ENCODE measurements around the gene RACGAP1. TPM values are rescaled to one million over a fixed set of nuclear protein-coding genes. Genes with fewer than 3 reads are reported as not detected.

The RACGAP1 gene
- total RNA-seq, 1 donor from 2014 or later: 42.1 TPM

DNA sequence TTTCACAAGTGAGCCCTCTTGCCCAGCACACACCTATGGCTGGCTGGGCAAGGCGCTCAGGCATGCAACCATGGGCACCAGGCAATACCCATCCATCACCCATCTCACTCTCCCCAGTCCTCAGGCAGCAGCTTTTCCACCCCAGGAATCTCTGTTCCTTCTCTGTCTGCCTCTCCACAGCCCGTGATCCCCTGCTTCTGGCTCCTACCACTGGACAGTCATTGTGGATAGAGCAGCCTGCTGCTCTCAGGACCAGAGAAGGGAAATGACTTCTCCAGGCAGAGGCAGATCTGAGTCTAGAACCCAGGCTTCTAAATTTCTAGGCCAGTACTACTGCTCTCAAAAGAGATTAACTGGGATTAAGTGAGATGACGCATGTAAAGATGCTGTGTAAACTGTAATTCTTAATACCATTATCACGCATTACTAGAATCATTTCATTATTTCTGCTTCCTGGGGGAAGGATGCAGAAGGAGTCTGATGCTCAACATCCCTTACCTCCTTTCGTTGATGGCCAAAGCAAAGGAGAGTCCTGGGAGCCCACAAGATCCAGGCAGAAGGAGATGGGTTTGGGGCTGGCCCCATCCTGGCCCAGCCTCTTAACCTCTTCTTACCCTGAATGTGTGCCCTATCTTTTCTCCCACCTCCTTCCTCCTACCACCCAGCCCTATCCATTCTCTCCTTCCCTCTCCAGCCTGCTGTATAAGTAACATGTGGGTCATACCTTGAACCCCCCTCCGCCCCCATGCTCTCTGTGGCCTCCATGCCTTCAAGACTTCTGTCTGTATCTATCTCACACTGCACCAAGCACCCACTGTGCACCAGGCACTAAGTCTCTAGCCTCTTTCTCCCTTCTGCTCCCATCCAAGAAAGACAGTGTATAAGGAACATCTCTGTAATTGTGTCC lies 68.4 kb downstream of the RACGAP1 start:
- TF ChIP-seq, protein P1, sequence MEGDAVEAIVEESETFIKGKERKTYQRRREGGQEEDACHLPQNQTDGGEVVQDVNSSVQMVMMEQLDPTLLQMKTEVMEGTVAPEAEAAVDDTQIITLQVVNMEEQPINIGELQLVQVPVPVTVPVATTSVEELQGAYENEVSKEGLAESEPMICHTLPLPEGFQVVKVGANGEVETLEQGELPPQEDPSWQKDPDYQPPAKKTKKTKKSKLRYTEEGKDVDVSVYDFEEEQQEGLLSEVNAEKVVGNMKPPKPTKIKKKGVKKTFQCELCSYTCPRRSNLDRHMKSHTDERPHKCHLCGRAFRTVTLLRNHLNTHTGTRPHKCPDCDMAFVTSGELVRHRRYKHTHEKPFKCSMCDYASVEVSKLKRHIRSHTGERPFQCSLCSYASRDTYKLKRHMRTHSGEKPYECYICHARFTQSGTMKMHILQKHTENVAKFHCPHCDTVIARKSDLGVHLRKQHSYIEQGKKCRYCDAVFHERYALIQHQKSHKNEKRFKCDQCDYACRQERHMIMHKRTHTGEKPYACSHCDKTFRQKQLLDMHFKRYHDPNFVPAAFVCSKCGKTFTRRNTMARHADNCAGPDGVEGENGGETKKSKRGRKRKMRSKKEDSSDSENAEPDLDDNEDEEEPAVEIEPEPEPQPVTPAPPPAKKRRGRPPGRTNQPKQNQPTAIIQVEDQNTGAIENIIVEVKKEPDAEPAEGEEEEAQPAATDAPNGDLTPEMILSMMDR (IDR thresholded peaks at IDR 0.05; ENCODE audit: unreplicated experiment): no peak
- H3K36me3 Mint-ChIP-seq (ENCODE audit: insufficient read depth): no peaks in the 10 kb centered on the region
- DNase-seq (ENCODE audit: low spot score, unreplicated experiment): no peak
- peaks cover 60% of the 10 kb centered on the region for H3K27me3 Mint-ChIP-seq
- peaks cover 10% of the 10 kb centered on the region for H3K4me1 Mint-ChIP-seq (ENCODE audit: low read depth)
- no peak overlapping the region for H3K27ac Mint-ChIP-seq
- no peak overlapping the region for H3K4me3 Mint-ChIP-seq (ENCODE audit: low read depth)
- no peaks in the 10 kb centered on the region for H3K9me3 Mint-ChIP-seq (ENCODE audit: low read depth)

DNA sequence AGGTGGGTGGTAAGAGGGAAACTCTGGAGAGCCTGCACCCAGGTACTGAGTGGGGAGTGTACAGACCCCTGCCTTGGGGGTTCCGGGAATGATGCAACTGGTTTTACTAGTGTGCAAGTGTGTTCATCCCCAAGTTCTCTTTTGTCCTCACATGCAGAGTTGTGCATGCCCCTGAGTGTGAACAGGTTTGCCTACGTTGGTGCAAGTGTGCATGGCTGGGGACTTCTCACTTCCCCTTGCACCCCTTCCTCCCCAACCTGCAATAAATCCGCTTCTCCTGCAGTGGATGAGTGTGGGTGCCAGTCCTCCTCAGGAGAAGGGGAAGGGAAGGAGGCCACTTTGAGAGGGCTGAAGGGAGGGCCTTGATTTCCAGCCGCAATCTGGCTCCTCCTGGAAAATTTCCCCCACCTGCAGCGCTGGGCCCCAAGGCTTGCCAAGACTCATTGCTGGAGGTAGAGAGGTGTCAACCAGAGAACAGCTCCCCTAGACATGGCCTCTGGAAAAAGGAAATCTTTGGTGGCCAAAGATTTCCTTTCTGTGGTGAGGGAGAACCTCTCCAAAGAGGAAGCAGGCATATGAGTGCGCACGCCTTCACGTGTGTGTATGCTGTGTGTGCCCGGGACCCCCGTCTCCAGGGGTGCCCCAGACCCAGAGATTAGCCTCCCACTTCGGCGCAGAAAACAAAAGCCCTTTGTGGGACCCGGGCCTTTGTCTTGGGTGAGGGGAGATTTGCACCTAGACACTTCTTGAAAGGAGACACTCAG lies 69.2 kb downstream of the RACGAP1 start:
- H3K27me3 Mint-ChIP-seq: peaks cover 60% of the 10 kb centered on the region

DNA sequence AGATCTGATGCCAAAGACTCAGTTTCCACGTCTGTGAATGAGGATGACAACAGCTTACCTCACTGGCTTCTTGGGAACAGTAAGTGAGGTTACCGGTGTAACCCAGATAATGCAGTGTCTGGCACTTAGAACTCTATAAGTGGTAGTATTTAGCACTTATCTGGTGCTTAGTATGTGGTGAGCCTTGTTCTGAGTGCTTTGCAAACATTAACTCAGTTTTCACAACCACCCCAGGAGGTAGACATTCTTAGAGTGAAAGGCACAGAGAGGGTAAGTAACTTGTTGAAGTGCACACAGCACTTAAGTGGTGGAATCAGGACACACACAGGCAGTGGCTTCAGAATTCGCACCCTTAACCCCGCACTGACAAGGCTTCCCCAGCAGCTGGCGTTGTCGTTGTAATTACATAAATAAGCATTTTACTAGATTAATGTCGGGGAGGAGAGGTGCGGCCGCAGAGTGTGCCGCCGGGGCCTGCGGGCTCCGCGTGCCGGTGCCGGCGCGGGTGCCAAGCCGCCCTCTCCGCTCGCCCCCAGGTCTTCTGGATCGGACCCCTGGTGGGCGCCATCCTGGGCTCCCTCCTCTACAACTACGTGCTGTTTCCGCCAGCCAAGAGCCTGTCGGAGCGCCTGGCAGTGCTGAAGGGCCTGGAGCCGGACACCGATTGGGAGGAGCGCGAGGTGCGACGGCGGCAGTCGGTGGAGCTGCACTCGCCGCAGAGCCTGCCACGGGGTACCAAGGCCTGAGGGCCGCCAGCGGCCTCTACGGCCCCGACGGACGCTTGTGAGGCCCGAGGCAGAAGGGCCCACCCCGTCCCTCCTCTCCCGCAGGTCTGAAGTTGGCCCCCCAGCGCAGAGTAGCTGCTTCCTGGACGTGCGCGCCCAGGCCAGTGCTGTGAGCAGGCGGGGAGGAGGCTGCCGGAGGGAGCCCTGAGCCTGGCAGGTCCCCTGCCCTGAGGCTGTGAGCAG lies 70.1 kb downstream of the RACGAP1 start:
- no peak for DNase-seq (ENCODE audit: low spot score, unreplicated experiment)
- no peaks in the 10 kb centered on the region for H3K36me3 Mint-ChIP-seq (ENCODE audit: insufficient read depth)
- H3K27ac Mint-ChIP-seq: no peak overlapping the region
- peaks cover 9% of the 10 kb centered on the region for H3K4me1 Mint-ChIP-seq (ENCODE audit: low read depth)
- TF ChIP-seq, protein P1 (IDR thresholded peaks at IDR 0.05; ENCODE audit: unreplicated experiment): no peak
- peaks cover 53% of the 10 kb centered on the region for H3K27me3 Mint-ChIP-seq
- H3K4me3 Mint-ChIP-seq (ENCODE audit: low read depth): no peak overlapping the region
- no peaks in the 10 kb centered on the region for H3K9me3 Mint-ChIP-seq (ENCODE audit: low read depth)

More for the DNA sequence above, 69.2 kb downstream of the RACGAP1 start:
- TF ChIP-seq, protein P1 (IDR thresholded peaks at IDR 0.05; ENCODE audit: unreplicated experiment): no peak
- Mint-ChIP-seq H3K4me3 (ENCODE audit: low read depth) (no peak overlapping the region), H3K36me3 (ENCODE audit: insufficient read depth) (no peaks in the 10 kb centered on the region), H3K4me1 (ENCODE audit: low read depth) (peaks cover 10% of the 10 kb centered on the region), H3K9me3 (ENCODE audit: low read depth) (no peaks in the 10 kb centered on the region), H3K27ac (no peak overlapping the region)
- no peak for DNase-seq (ENCODE audit: low spot score, unreplicated experiment)

DNA sequence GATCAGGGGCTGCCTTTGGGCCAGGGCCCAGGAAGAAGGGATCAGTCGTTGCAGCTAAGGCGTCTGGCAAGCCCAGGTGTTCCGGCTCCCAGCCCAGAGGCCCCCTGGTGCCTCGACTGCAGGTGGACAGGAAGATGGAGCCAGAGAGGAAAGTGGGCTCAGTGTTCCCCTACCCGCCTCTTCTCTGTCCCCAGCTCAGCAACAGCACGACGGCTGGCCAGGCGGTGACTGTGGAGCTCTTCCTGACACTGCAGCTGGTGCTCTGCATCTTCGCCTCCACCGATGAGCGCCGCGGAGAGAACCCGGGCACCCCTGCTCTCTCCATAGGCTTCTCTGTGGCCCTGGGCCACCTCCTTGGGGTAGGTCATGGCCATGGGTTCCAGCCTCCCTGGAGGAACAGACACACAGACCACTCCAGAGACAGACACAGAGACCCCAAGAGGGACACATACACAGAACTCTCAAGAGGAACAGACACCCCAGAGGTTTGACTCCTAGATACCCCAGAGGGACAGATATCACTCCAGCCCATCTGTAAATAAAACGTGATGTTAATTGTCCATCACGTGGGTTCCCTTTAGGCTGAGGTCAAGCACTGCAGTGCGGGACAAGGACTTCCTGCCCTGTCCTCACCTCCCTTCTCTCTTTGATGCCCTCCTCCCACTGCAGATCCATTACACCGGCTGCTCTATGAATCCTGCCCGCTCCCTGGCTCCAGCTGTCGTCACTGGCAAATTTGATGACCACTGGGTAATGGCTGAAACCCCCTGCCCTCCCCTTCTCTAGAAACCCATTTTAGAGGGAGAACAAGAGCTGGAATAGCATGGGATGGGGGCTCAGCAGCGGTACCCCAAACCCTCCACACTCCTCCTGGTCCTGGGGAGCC lies 71.1 kb downstream of the RACGAP1 start:
- DNase-seq (ENCODE audit: low spot score, unreplicated experiment): no peak
- no peaks in the 10 kb centered on the region for H3K9me3 Mint-ChIP-seq (ENCODE audit: low read depth)
- H3K4me1 Mint-ChIP-seq (ENCODE audit: low read depth): peaks cover 11% of the 10 kb centered on the region
- TF ChIP-seq, protein P1 (IDR thresholded peaks at IDR 0.05; ENCODE audit: unreplicated experiment): no peak
- no peak overlapping the region for H3K4me3 Mint-ChIP-seq (ENCODE audit: low read depth)
- no peaks in the 10 kb centered on the region for H3K36me3 Mint-ChIP-seq (ENCODE audit: insufficient read depth)
- H3K27ac Mint-ChIP-seq: no peak overlapping the region
- peaks cover 43% of the 10 kb centered on the region for H3K27me3 Mint-ChIP-seq

Measured in progenitor cell of endocrine pancreas (in vitro differentiated cells).